Ramos (cell line): ENCODE measurements around the gene KCNQ1.

Source experiments
- in situ Hi-C: fragments of 300-500 bp; cut with MboI; formaldehyde crosslinking; loops from one replicate; pipeline ENCODE4 v1.14.3; 2022; ENCODE audit warnings: low sequenced_read_pairs; ENCODE audit not compliant: unreplicated experiment

The KCNQ1 gene

GRCh38 chr11:2791139-2791520 is 346.3 kb downstream of the KCNQ1 start:
- in situ Hi-C loops: no loop called here

- in situ Hi-C loops: no loop called here
Measured at GRCh38 chr11:2791521-2792380, 346.9 kb downstream of the KCNQ1 start.

- in situ Hi-C loops: no loop called here
Measured at GRCh38 chr11:2792381-2793250, 347.8 kb downstream of the KCNQ1 start.

GRCh38 chr11:2793701-2794045 is 348.9 kb downstream of the KCNQ1 start:
- in situ Hi-C loops: no loop called here

- in situ Hi-C loops: no loop called here
Measured at GRCh38 chr11:2794046-2794967, 349.5 kb downstream of the KCNQ1 start.

- in situ Hi-C loops: no loop called here
Measured at GRCh38 chr11:2794968-2795322, 350.1 kb downstream of the KCNQ1 start.

- in situ Hi-C loops: no loop called here
Measured at GRCh38 chr11:2795491-2795991, 350.7 kb downstream of the KCNQ1 start.

- in situ Hi-C loops: no loop called here
Measured at GRCh38 chr11:2796091-2796490, 351.3 kb downstream of the KCNQ1 start.

GRCh38 chr11:2796508-2797113 is 351.8 kb downstream of the KCNQ1 start:
- in situ Hi-C loops: no loop called here

- in situ Hi-C loops: no loop called here
Measured at GRCh38 chr11:2797121-2797711, 352.4 kb downstream of the KCNQ1 start.

GRCh38 chr11:2797741-2798361 is 353.0 kb downstream of the KCNQ1 start:
- in situ Hi-C loops: no loop called here

GRCh38 chr11:2798951-2799761 is 354.3 kb downstream of the KCNQ1 start:
- in situ Hi-C loops: no loop called here

GRCh38 chr11:2799881-2800654 is 355.3 kb downstream of the KCNQ1 start:
- in situ Hi-C loops: no loop called here

GRCh38 chr11:2800655-2801531 is 356.1 kb downstream of the KCNQ1 start:
- in situ Hi-C loops: no loop called here

- in situ Hi-C loops: no loop called here
Measured at GRCh38 chr11:2801711-2802388, 357.0 kb downstream of the KCNQ1 start.
